SK-N-SH treated with all-trans-retinoic acid at 6 μM for 48 hours (cell line): ENCODE results near the gene CTNND2.

ENCODE experiments used
- ATAC-seq: fragments of 200-7000 bp; cut with Tn5 transposase; 3 replicates; pipeline ENCODE4 v1.9.1; 2020; ENCODE audit warnings: mild to moderate bottlenecking, moderate library complexity
- ARNTL ChIP-seq: fragments of 450-650 bp; formaldehyde crosslinking; IDR thresholded peaks from 2 replicates; pipeline ENCODE4 v1.5.0; 2020; ENCODE audit warnings: low read depth, mild to moderate bottlenecking, moderate library complexity, borderline replicate concordance
- BACH2 ChIP-seq: fragments of 250-450 bp; sonication (Bioruptor Pico); IDR thresholded peaks from 2 replicates; pipeline ENCODE4 v1.9.0; 2021; ENCODE audit warnings: mild to moderate bottlenecking, borderline replicate concordance
- CREB5 ChIP-seq: fragments of 250-450 bp; sonication (Bioruptor Pico); IDR thresholded peaks from 2 replicates; pipeline ENCODE4 v1.5.1; 2020; ENCODE audit warnings: low read depth, mild to moderate bottlenecking, moderate library complexity
- CSDC2 ChIP-seq: fragments of 250-450 bp; sonication (Bioruptor Pico); IDR thresholded peaks from 2 replicates; pipeline ENCODE4 v1.5.0; 2020; ENCODE audit warnings: mild to moderate bottlenecking, moderate library complexity
- CSRNP3 ChIP-seq: fragments of 250-450 bp; sonication (Bioruptor Pico); IDR thresholded peaks from 2 replicates; pipeline ENCODE4 v1.5.1; 2021; ENCODE audit warnings: mild to moderate bottlenecking, moderate library complexity
- ESRRG ChIP-seq: fragments of 250-450 bp; sonication (Bioruptor Pico); IDR thresholded peaks from 2 replicates; pipeline ENCODE4 v1.6.1; 2021; ENCODE audit warnings: mild to moderate bottlenecking
- ISL1 ChIP-seq: fragments of 250-450 bp; sonication (Bioruptor Pico); IDR thresholded peaks from 2 replicates; pipeline ENCODE4 v2.1.2; 2022; ENCODE audit warnings: mild to moderate bottlenecking, moderate library complexity
- PATZ1 ChIP-seq: fragments of 250-450 bp; sonication (Bioruptor Pico); IDR thresholded peaks from 2 replicates; pipeline ENCODE4 v1.8.0; 2020; ENCODE audit warnings: mild to moderate bottlenecking, moderate library complexity, borderline replicate concordance
- POU6F1 ChIP-seq: fragments of 250-450 bp; sonication (Bioruptor Pico); IDR thresholded peaks from 2 replicates; pipeline ENCODE4 v1.8.0; 2021; ENCODE audit warnings: low read depth, mild to moderate bottlenecking, moderate library complexity, borderline replicate concordance
- SNAI2 ChIP-seq: fragments of 250-450 bp; sonication (Bioruptor Pico); IDR thresholded peaks from 2 replicates; pipeline ENCODE4 v1.5.0; 2020; ENCODE audit warnings: mild to moderate bottlenecking, moderate library complexity
- TCF4 ChIP-seq: fragments of 250-450 bp; sonication (Bioruptor Pico); IDR thresholded peaks from 2 replicates; pipeline ENCODE4 v1.8.0; 2021; ENCODE audit warnings: mild to moderate bottlenecking, moderate library complexity, borderline replicate concordance
- TOX ChIP-seq: fragments of 250-450 bp; sonication (Bioruptor Pico); IDR thresholded peaks from 2 replicates; pipeline ENCODE4 v1.8.0; 2021; ENCODE audit warnings: mild to moderate bottlenecking, moderate library complexity, borderline replicate concordance
- TSHZ2 ChIP-seq: fragments of 250-450 bp; sonication (Bioruptor Pico); IDR thresholded peaks from 2 replicates; pipeline ENCODE4 v1.5.0; 2020; ENCODE audit warnings: mild to moderate bottlenecking, moderate library complexity
- ZC3H10 ChIP-seq: fragments of 250-450 bp; sonication (Bioruptor Pico); IDR thresholded peaks from 2 replicates; pipeline ENCODE4 v1.5.1; 2021; ENCODE audit warnings: mild to moderate bottlenecking, moderate library complexity
- ZFP3 ChIP-seq: fragments of 250-450 bp; sonication (Bioruptor Pico); IDR thresholded peaks from 2 replicates; pipeline ENCODE4 v1.5.0; 2020; ENCODE audit warnings: mild to moderate bottlenecking, moderate library complexity
- ZNF70 ChIP-seq: fragments of 450-650 bp; formaldehyde crosslinking; IDR thresholded peaks from 2 replicates; pipeline ENCODE4 v1.5.0; 2020; ENCODE audit warnings: mild to moderate bottlenecking, moderate library complexity
- ZNF8 ChIP-seq: fragments of 450-650 bp; formaldehyde crosslinking; IDR thresholded peaks from 2 replicates; pipeline ENCODE4 v1.5.0; 2020; ENCODE audit warnings: mild to moderate bottlenecking, moderate library complexity

Gene CTNND2

GRCh38 chr5:11476866-11477265 is 427.4 kb downstream of the CTNND2 start:
- no peak for ATAC-seq
- TF ChIP-seq TCF4 (CRISPR knock-in tag), result no peak
- TF ChIP-seq CSRNP3 (CRISPR knock-in tag), result no peak
- no peak for TF ChIP-seq ZC3H10
- no peak for TF ChIP-seq TOX
- no peak for TF ChIP-seq TSHZ2 (CRISPR knock-in tag)
- TF ChIP-seq BACH2 (CRISPR knock-in tag), result no peak
- TF ChIP-seq PATZ1 (CRISPR knock-in tag), result no peak
- TF ChIP-seq CREB5 (CRISPR knock-in tag), result no peak
- no peak for TF ChIP-seq ARNTL (CRISPR knock-in tag)
- TF ChIP-seq CSDC2 (CRISPR knock-in tag), result no peak
- no peak for TF ChIP-seq ESRRG (CRISPR knock-in tag)
- TF ChIP-seq SNAI2 (CRISPR knock-in tag), result no peak

GRCh38 chr5:11468334-11469039 is 435.8 kb downstream of the CTNND2 start:
- TF ChIP-seq ZNF8 (no peak), CSRNP3 (CRISPR knock-in tag) (no peak), POU6F1 (CRISPR knock-in tag) (no peak), ESRRG (CRISPR knock-in tag) (no peak), CREB5 (CRISPR knock-in tag) (no peak), ISL1 (CRISPR knock-in tag) (no peak), ZNF70 (CRISPR knock-in tag) (no peak), ZFP3 (no peak), ZC3H10 (no peak)
- TF ChIP-seq, all 23 proteins: peak for 0
- no peak for ATAC-seq
